Loucy (cell line): ENCODE results near the gene CD300LG.

Experiments
- H2AFZ ChIP-seq: fragments of 200-600 bp; sonication (generic); 2 replicates; pipeline ENCODE4 v1.6.0; 2016; ENCODE audit warnings: antibody characterized with exemption, mild to moderate bottlenecking, low read length, moderate library complexity
- H3F3A ChIP-seq: fragments of 200-600 bp; 2 replicates; pipeline ENCODE4 v1.6.0; 2016; ENCODE audit warnings: antibody characterized with exemption, low read depth, mild to moderate bottlenecking
- H3K27me3 ChIP-seq: fragments of 200-600 bp; sonication (generic); 2 replicates; pipeline ENCODE4 v1.6.1; 2014; ENCODE audit warnings: low read length, mild to moderate bottlenecking; ENCODE audit not compliant: insufficient read depth, poor library complexity, severe bottlenecking
- H3K36me3 ChIP-seq: fragments of 200-600 bp; sonication (generic); 2 replicates; pipeline ENCODE4 v1.6.1; 2016; ENCODE audit warnings: low read length; ENCODE audit not compliant: insufficient read depth
- H3K4me1 ChIP-seq: fragments of 200-600 bp; sonication (generic); 2 replicates; pipeline ENCODE4 v1.5.1; 2014; ENCODE audit warnings: low read length, mild to moderate bottlenecking; ENCODE audit not compliant: insufficient read depth, poor library complexity, severe bottlenecking
- H3K4me2 ChIP-seq: fragments of 200-600 bp; sonication (generic); 2 replicates; pipeline ENCODE4 v1.6.0; 2014; ENCODE audit warnings: antibody characterized with exemption, low read length, low read depth, mild to moderate bottlenecking; ENCODE audit not compliant: poor library complexity, severe bottlenecking
- H3K4me3 ChIP-seq: fragments of 200-600 bp; sonication (generic); 2 replicates; pipeline ENCODE4 v1.5.1; 2014; ENCODE audit warnings: low read length, mild to moderate bottlenecking, mixed read lengths; ENCODE audit not compliant: poor library complexity, severe bottlenecking
- H3K79me2 ChIP-seq: fragments of 200-600 bp; sonication (generic); 2 replicates; pipeline ENCODE4 v1.6.1; 2014; ENCODE audit warnings: low read length; ENCODE audit not compliant: insufficient read depth
- H3K9ac ChIP-seq: fragments of 200-600 bp; sonication (generic); 2 replicates; pipeline ENCODE4 v1.6.0; 2014; ENCODE audit warnings: mild to moderate bottlenecking, low read depth, low read length, moderate library complexity; ENCODE audit not compliant: poor library complexity, severe bottlenecking
- H3K9me2 ChIP-seq: fragments of 200-600 bp; sonication (generic); replicated peaks from 2 replicates; pipeline ENCODE4 v1.6.1; 2016; ENCODE audit warnings: low read depth, low read length, mixed read lengths
- H3K9me3 ChIP-seq: fragments of 200-600 bp; sonication (generic); 2 replicates; pipeline ENCODE4 v1.6.1; 2014; ENCODE audit warnings: mild to moderate bottlenecking, antibody characterized with exemption, low read length, low read depth; ENCODE audit not compliant: insufficient read depth
- H4K20me1 ChIP-seq: fragments of 200-600 bp; sonication (generic); 2 replicates; pipeline ENCODE4 v1.6.0; 2014; ENCODE audit warnings: antibody characterized with exemption, low read length, mild to moderate bottlenecking; ENCODE audit not compliant: insufficient read depth, poor library complexity, severe bottlenecking
- EZH2phosphoT487 ChIP-seq: fragments of 200-600 bp; IDR thresholded peaks from 2 replicates; pipeline ENCODE4 v1.6.1; 2018; ENCODE audit warnings: antibody characterized with exemption, mild to moderate bottlenecking, moderate library complexity, borderline replicate concordance
- TF ChIP-seq, protein P1 (sequence below): fragments of 200-600 bp; sonication (generic); conservative IDR thresholded peaks from 2 replicates; pipeline ENCODE4 v1.5.1; 2014; ENCODE audit warnings: mild to moderate bottlenecking, antibody characterized with exemption, low read length

The CD300LG gene

DNA sequence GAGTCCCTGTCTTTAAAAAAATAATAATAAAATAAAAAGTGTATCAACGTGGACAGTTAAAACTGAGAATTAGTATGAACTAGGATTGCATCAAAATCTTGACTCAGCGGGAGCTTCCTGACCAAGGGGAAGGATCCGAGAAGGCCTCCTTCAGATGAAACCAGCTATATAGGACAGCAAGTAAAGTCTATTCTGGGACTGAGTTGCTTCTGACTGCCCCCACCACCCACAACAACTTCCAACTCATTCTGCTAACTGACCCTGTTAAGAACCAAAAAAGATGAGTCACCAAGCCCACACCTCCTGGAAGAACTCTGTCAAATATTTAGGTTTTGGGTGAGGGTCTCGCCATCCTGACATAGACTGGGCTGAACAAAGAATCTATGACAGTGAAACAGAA, 38.9 kb upstream of the CD300LG start:
- TF ChIP-seq EZH2phosphoT487 = no peak
- TF ChIP-seq, protein P1, sequence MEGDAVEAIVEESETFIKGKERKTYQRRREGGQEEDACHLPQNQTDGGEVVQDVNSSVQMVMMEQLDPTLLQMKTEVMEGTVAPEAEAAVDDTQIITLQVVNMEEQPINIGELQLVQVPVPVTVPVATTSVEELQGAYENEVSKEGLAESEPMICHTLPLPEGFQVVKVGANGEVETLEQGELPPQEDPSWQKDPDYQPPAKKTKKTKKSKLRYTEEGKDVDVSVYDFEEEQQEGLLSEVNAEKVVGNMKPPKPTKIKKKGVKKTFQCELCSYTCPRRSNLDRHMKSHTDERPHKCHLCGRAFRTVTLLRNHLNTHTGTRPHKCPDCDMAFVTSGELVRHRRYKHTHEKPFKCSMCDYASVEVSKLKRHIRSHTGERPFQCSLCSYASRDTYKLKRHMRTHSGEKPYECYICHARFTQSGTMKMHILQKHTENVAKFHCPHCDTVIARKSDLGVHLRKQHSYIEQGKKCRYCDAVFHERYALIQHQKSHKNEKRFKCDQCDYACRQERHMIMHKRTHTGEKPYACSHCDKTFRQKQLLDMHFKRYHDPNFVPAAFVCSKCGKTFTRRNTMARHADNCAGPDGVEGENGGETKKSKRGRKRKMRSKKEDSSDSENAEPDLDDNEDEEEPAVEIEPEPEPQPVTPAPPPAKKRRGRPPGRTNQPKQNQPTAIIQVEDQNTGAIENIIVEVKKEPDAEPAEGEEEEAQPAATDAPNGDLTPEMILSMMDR = no peak
- Histone ChIP-seq H4K20me1 (no peaks in the 10 kb centered on the region), H3K4me1 (no peaks in the 10 kb centered on the region), H3K9me3 (no peaks in the 10 kb centered on the region), H2AFZ (no peak overlapping the region), H3K36me3 (no peaks in the 10 kb centered on the region), H3K9ac (no peak overlapping the region), H3K4me2 (no peak overlapping the region), H3K4me3 (no peak overlapping the region), H3K9me2 (no peaks in the 10 kb centered on the region), H3F3A (no peaks in the 10 kb centered on the region), H3K27me3 (no peaks in the 10 kb centered on the region), H3K79me2 (no peaks in the 10 kb centered on the region)

DNA sequence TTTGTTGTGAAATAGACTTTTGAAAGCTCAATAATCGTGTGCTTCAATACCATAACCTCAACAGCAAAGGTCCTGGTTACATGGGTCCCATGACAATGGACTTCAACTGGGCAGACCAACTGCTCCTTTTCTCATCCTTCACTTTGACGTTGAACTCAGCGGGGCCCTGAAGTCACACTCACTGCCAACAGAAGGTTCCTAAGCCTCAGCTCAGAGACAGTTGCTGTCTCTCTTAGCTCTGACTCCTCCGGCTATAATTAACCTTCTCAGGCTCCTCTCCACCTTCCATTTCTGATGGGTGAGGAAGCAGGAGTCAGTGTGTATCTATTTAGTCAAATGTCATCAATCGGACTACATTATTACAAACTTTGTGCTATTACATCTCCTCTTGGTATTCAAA, 37.9 kb upstream of the CD300LG start:
- no peak for TF ChIP-seq EZH2phosphoT487
- TF ChIP-seq, protein P1 = no peak
- H3K9me2 ChIP-seq = no peaks in the 10 kb centered on the region
- H3K79me2 ChIP-seq = no peaks in the 10 kb centered on the region

DNA sequence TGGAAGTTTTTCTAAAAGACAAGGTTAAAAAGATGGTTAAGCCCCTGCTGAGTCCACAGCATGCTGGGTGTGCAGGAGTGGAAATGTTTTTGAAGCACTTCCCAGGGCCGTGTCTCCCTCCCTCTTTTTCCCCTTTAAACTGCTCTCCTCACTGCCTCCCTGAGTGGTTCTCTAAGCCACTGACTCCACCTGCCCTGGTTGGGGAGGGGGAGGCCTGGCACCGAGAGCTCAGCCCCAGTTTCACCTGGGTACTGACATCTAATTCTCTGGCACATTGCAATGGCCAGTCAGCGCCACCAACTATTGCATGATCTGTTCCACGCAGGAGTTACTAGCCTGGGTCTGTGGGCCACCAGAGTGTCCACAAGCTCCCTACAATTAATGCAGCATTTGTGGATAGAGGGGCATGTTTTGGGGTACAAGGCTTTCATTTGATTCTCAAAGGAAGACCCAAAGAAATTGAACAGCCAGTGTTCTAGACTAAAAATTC, 36.7 kb upstream of the CD300LG start:
- no peaks in the 10 kb centered on the region for H3F3A ChIP-seq
- H2AFZ ChIP-seq = no peak overlapping the region
- H3K9ac ChIP-seq = no peak overlapping the region
- no peaks in the 10 kb centered on the region for H3K27me3 ChIP-seq
- H3K9me3 ChIP-seq = no peaks in the 10 kb centered on the region
- H3K4me3 ChIP-seq = no peak overlapping the region
- no peaks in the 10 kb centered on the region for H3K9me2 ChIP-seq
- H3K36me3 ChIP-seq = no peaks in the 10 kb centered on the region
- H3K4me1 ChIP-seq = no peaks in the 10 kb centered on the region
- no peaks in the 10 kb centered on the region for H4K20me1 ChIP-seq
- no peaks in the 10 kb centered on the region for H3K79me2 ChIP-seq
- TF ChIP-seq, protein P1 = no peak
- TF ChIP-seq EZH2phosphoT487 = no peak
- no peak overlapping the region for H3K4me2 ChIP-seq

More for the DNA sequence above, 37.9 kb upstream of the CD300LG start:
- Histone ChIP-seq H4K20me1 (no peaks in the 10 kb centered on the region), H2AFZ (no peak overlapping the region), H3K4me1 (no peaks in the 10 kb centered on the region), H3K36me3 (no peaks in the 10 kb centered on the region), H3K27me3 (no peaks in the 10 kb centered on the region), H3F3A (no peaks in the 10 kb centered on the region), H3K9ac (no peak overlapping the region), H3K4me3 (no peak overlapping the region), H3K4me2 (no peak overlapping the region), H3K9me3 (no peaks in the 10 kb centered on the region)
